IPS-20b (cell line): ENCODE measurements around the gene OPN4.

Experiments
- H3K27ac ChIP-seq: one replicate; pipeline ENCODE4 v1.5.1; 2013; ENCODE audit warnings: low read length
- H3K27me3 ChIP-seq: 2 replicates; pipeline ENCODE4 v1.6.1; 2013; ENCODE audit warnings: mild to moderate bottlenecking, low read length, inconsistent platforms; ENCODE audit not compliant: insufficient read depth
- H3K36me3 ChIP-seq: 2 replicates; pipeline ENCODE4 v1.6.1; 2013; ENCODE audit warnings: low read depth, mild to moderate bottlenecking, inconsistent platforms, low read length, moderate library complexity; ENCODE audit not compliant: insufficient read depth
- H3K4me1 ChIP-seq: 2 replicates; pipeline ENCODE4 v1.6.1; 2013; ENCODE audit warnings: mild to moderate bottlenecking, control low read depth, inconsistent platforms, low read length, moderate library complexity; ENCODE audit not compliant: insufficient read depth
- H3K4me3 ChIP-seq: 2 replicates; pipeline ENCODE4 v1.5.1; 2013; ENCODE audit warnings: mild to moderate bottlenecking, low read length, inconsistent platforms
- H3K9ac ChIP-seq: 2 replicates; pipeline ENCODE4 v1.6.1; 2013; ENCODE audit warnings: low read depth, mild to moderate bottlenecking, inconsistent platforms, low read length, moderate library complexity
- H3K9me3 ChIP-seq: 2 replicates; pipeline ENCODE4 v1.6.1; 2013; ENCODE audit warnings: mild to moderate bottlenecking, low read depth, low read length, inconsistent platforms; ENCODE audit not compliant: insufficient read depth

OPN4 gene

GRCh38 chr10:86658261-86658741 is 4.0 kb downstream of the OPN4 start:
- no peak overlapping the region for H3K4me3 ChIP-seq
- H3K27me3 ChIP-seq = no peaks in the 10 kb centered on the region
- no peaks in the 10 kb centered on the region for H3K9me3 ChIP-seq
- no peak overlapping the region for H3K27ac ChIP-seq
- no peaks in the 10 kb centered on the region for H3K4me1 ChIP-seq
- no peak overlapping the region for H3K9ac ChIP-seq
- no peaks in the 10 kb centered on the region for H3K36me3 ChIP-seq

- H3K27me3 ChIP-seq = no peaks in the 10 kb centered on the region
- H3K9me3 ChIP-seq = no peaks in the 10 kb centered on the region
These were observed 4.4 kb downstream of the OPN4 start for GRCh38 chr10:86658751-86659150.

DNA sequence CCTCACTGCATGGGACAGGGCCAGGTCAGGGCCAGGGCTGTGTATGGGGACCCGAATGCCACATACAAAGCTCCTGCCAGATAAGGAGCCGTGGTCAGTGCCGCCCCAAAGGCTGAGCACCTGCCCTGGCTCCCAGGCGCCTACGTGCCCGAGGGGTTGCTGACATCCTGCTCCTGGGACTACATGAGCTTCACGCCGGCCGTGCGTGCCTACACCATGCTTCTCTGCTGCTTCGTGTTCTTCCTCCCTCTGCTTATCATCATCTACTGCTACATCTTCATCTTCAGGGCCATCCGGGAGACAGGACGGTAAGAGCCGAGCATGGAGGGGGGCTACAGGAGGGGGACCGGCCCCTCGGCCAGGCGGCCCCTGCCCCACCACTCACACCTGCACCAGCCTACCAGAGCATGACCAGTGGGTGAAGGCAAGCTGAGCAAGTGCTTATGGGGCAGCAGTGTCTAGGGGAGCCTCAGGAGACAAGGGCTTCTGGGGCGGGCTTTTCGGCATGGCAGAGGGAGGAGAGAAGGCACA is 4.9 kb downstream of the OPN4 start:
- H3K4me1 ChIP-seq = no peaks in the 10 kb centered on the region
- no peaks in the 10 kb centered on the region for H3K36me3 ChIP-seq
- H3K9me3 ChIP-seq = no peaks in the 10 kb centered on the region
- H3K27ac ChIP-seq = no peak overlapping the region
- H3K4me3 ChIP-seq = no peak overlapping the region
- no peak overlapping the region for H3K9ac ChIP-seq
- no peaks in the 10 kb centered on the region for H3K27me3 ChIP-seq

More at GRCh38 chr10:86658751-86659150, 4.4 kb downstream of the OPN4 start:
- H3K4me3 ChIP-seq = no peak overlapping the region
- H3K36me3 ChIP-seq = no peaks in the 10 kb centered on the region
- no peak overlapping the region for H3K27ac ChIP-seq
- no peak overlapping the region for H3K9ac ChIP-seq
- H3K4me1 ChIP-seq = no peaks in the 10 kb centered on the region

DNA sequence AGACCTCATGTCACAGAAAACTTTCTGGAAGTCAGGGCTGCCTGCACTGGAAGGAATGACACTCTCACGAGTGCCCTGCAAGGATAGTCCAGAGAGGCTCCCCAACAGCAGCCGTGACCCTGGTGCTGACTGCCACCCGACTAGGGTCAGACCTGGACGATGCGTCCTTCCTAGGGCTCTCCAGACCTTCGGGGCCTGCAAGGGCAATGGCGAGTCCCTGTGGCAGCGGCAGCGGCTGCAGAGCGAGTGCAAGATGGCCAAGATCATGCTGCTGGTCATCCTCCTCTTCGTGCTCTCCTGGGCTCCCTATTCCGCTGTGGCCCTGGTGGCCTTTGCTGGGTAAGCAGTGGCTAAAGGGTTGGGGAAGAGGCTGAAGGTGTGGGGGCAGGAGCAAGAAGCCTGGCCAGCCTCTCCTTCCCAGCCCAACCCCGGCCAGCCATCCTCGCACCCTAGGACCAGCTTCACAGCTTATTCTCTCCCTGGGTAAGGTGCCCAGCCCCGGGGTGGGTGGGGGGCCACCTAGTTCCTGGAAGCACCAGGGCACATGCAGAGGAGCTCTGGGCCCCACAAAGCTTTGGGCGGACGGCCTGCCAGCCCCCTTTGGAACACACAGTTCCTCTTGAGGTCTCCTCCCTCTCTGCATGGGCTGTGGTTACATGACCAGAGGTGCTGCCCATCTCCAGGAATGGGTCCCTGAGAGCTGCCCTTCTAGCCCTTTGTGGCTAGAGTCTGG is 5.5 kb downstream of the OPN4 start:
- Histone ChIP-seq H3K27ac (no peak overlapping the region), H3K27me3 (no peaks in the 10 kb centered on the region), H3K4me3 (no peak overlapping the region), H3K4me1 (no peaks in the 10 kb centered on the region), H3K9me3 (no peaks in the 10 kb centered on the region), H3K36me3 (no peaks in the 10 kb centered on the region), H3K9ac (no peak overlapping the region)

DNA sequence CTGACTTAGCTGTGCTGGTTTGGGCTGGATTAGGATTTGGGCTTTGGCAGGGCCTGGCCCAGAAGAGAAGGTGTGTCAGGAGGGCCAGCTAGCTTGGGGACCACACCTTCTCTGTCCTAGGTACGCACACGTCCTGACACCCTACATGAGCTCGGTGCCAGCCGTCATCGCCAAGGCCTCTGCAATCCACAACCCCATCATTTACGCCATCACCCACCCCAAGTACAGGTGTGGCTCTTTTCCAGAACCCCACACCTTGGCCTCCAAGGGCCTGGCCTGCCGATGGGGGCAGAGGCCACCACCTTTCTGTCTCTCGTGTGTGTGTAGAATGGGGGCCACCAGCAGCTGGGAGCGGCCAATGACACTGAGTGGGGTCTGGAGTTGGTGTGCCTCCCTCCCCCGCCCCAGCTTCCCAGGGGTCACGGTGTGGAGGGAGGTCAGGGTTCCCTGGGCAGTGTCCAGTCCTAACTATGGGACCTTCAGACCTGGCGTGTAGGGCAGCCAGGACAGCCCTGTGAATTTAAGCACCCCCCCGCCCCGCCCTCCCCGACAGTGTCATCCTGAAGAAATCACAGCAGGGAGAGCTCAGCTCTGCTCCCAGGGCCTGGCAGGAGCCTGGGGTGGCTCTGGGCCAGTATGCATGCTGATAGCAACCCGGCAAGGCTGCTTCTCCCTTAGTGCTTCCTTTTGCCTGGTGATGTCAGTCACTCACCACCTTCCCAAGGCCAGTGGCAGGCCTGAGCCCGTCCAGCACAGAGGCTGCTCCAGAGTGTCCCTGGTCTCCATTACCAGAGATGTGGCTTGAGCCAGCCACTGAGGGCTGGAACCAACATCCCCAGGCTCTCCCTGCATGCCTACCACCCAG is 7.0 kb downstream of the OPN4 start:
- Histone ChIP-seq H3K36me3 (no peaks in the 10 kb centered on the region), H3K4me1 (no peaks in the 10 kb centered on the region), H3K9me3 (no peaks in the 10 kb centered on the region), H3K27ac (no peak overlapping the region), H3K27me3 (no peaks in the 10 kb centered on the region), H3K9ac (no peak overlapping the region), H3K4me3 (no peak overlapping the region)

GRCh38 chr10:86662186-86663045 is 8.1 kb downstream of the OPN4 start:
- Histone ChIP-seq H3K9me3 (no peaks in the 10 kb centered on the region), H3K4me3 (no peak overlapping the region), H3K4me1 (no peaks in the 10 kb centered on the region), H3K9ac (no peak overlapping the region), H3K27ac (no peak overlapping the region), H3K36me3 (no peaks in the 10 kb centered on the region), H3K27me3 (no peaks in the 10 kb centered on the region)

- H3K27me3 ChIP-seq = no peaks in the 10 kb centered on the region
- no peak overlapping the region for H3K4me3 ChIP-seq
- no peak overlapping the region for H3K27ac ChIP-seq
- no peaks in the 10 kb centered on the region for H3K9me3 ChIP-seq
- H3K36me3 ChIP-seq = no peaks in the 10 kb centered on the region
- no peak overlapping the region for H3K9ac ChIP-seq
- H3K4me1 ChIP-seq = no peaks in the 10 kb centered on the region
These were observed 8.6 kb downstream of the OPN4 start for GRCh38 chr10:86663046-86663345.

- no peak overlapping the region for H3K9ac ChIP-seq
These were observed 9.4 kb downstream of the OPN4 start for GRCh38 chr10:86663576-86664339.

GRCh38 chr10:86664341-86665217 is 10.2 kb downstream of the OPN4 start:
- Histone ChIP-seq H3K4me3 (no peak overlapping the region), H3K9me3 (no peaks in the 10 kb centered on the region), H3K27me3 (no peaks in the 10 kb centered on the region), H3K9ac (no peak overlapping the region), H3K27ac (no peak overlapping the region), H3K4me1 (no peaks in the 10 kb centered on the region), H3K36me3 (no peaks in the 10 kb centered on the region)

More at GRCh38 chr10:86663576-86664339, 9.4 kb downstream of the OPN4 start:
- H3K27me3 ChIP-seq = no peaks in the 10 kb centered on the region
- H3K36me3 ChIP-seq = no peaks in the 10 kb centered on the region
- no peak overlapping the region for H3K27ac ChIP-seq
- H3K4me1 ChIP-seq = no peaks in the 10 kb centered on the region
- H3K9me3 ChIP-seq = no peaks in the 10 kb centered on the region
- H3K4me3 ChIP-seq = no peak overlapping the region

GRCh38 chr10:86665218-86665607 is 10.9 kb downstream of the OPN4 start:
- Histone ChIP-seq H3K27me3 (no peaks in the 10 kb centered on the region), H3K9ac (no peak overlapping the region)

More at GRCh38 chr10:86665218-86665607, 10.9 kb downstream of the OPN4 start:
- H3K27ac ChIP-seq = no peak overlapping the region
- no peak overlapping the region for H3K4me3 ChIP-seq
- H3K4me1 ChIP-seq = no peaks in the 10 kb centered on the region
- no peaks in the 10 kb centered on the region for H3K9me3 ChIP-seq
- no peaks in the 10 kb centered on the region for H3K36me3 ChIP-seq
